GM21447 (cell line): ENCODE results near the gene TMEM212.
"Not testable (repeated sequence)": the region's sequence is repeated elsewhere in the genome, so short reads cannot be mapped to it uniquely, and the experiment has no call there.

ENCODE experiments used
- ATAC-seq: cut with Tn5 transposase; IDR thresholded peaks from one replicate; pipeline ENCODE4 v1.9.1; 2021; ENCODE audit not compliant: unreplicated experiment

Gene TMEM212

GRCh38 chr3:171883893-171884279, 40.7 kb downstream of the TMEM212 start:
- no peak for ATAC-seq

GRCh38 chr3:171888466-171888865, 45.3 kb downstream of the TMEM212 start:
- ATAC-seq: no peak

GRCh38 chr3:171890398-171890797, 47.2 kb downstream of the TMEM212 start:
- no peak for ATAC-seq

GRCh38 chr3:171892457-171892856, 49.3 kb downstream of the TMEM212 start:
- ATAC-seq: no peak

GRCh38 chr3:171895291-171895690, 52.1 kb downstream of the TMEM212 start:
- ATAC-seq: no peak

- no peak for ATAC-seq
Measured at GRCh38 chr3:171895900-171896299, 52.8 kb downstream of the TMEM212 start.

- no peak for ATAC-seq
Measured at GRCh38 chr3:171896316-171896715, 53.2 kb downstream of the TMEM212 start.

GRCh38 chr3:171898192-171898591, 55.0 kb downstream of the TMEM212 start:
- ATAC-seq: no peak

GRCh38 chr3:171900446-171900845, 57.3 kb downstream of the TMEM212 start:
- no peak for ATAC-seq

- no peak for ATAC-seq
Measured at GRCh38 chr3:171901615-171902312, 58.6 kb downstream of the TMEM212 start.

GRCh38 chr3:171904829-171905228, 61.7 kb downstream of the TMEM212 start:
- no peak for ATAC-seq

- not testable (repeated sequence) for ATAC-seq
Measured at GRCh38 chr3:171906503-171906902, 63.4 kb downstream of the TMEM212 start.

- no peak for ATAC-seq
Measured at GRCh38 chr3:171906951-171907676, 64.0 kb downstream of the TMEM212 start.

GRCh38 chr3:171907761-171908160, 64.6 kb downstream of the TMEM212 start:
- no peak for ATAC-seq

GRCh38 chr3:171908731-171909130, 65.6 kb downstream of the TMEM212 start:
- no peak for ATAC-seq
